IPS DF 4.7 (cell line): ENCODE measurements around the gene SLC39A11.
"Not testable (repeated sequence)": the region's sequence is repeated elsewhere in the genome, so short reads cannot be mapped to it uniquely, and the experiment has no call there.

Experiments used
- DNase-seq: peaks from one replicate; pipeline ENCODE4 v3.0.0-alpha.2; 2013; ENCODE audit warnings: low spot score; ENCODE audit errors: extremely low read depth

SLC39A11 gene

GRCh38 chr17:72950242-72950931, 142.1 kb downstream of the SLC39A11 start:
- DNase-seq = no peak

GRCh38 chr17:72948115-72948514, 144.4 kb downstream of the SLC39A11 start:
- no peak for DNase-seq

GRCh38 chr17:72947475-72947874, 145.0 kb downstream of the SLC39A11 start:
- DNase-seq = no peak

GRCh38 chr17:72946696-72947095, 145.8 kb downstream of the SLC39A11 start:
- no peak for DNase-seq

GRCh38 chr17:72946156-72946555, 146.3 kb downstream of the SLC39A11 start:
- no peak for DNase-seq

GRCh38 chr17:72945473-72945872, 147.0 kb downstream of the SLC39A11 start:
- DNase-seq = no peak

- DNase-seq = no peak
These were observed 148.4 kb downstream of the SLC39A11 start for GRCh38 chr17:72943826-72944689.

- no peak for DNase-seq
These were observed 149.9 kb downstream of the SLC39A11 start for GRCh38 chr17:72942579-72942978.

- no peak for DNase-seq
These were observed 152.0 kb downstream of the SLC39A11 start for GRCh38 chr17:72940496-72940895.

GRCh38 chr17:72938482-72938881, 154.0 kb downstream of the SLC39A11 start:
- DNase-seq = no peak

- DNase-seq = no peak
These were observed 154.8 kb downstream of the SLC39A11 start for GRCh38 chr17:72937707-72938106.

GRCh38 chr17:72937254-72937653, 155.2 kb downstream of the SLC39A11 start:
- not testable (repeated sequence) for DNase-seq

- DNase-seq = no peak
These were observed 156.5 kb downstream of the SLC39A11 start for GRCh38 chr17:72935984-72936383.

GRCh38 chr17:72934927-72935326, 157.6 kb downstream of the SLC39A11 start:
- DNase-seq = no peak

- no peak for DNase-seq
These were observed 160.9 kb downstream of the SLC39A11 start for GRCh38 chr17:72931635-72932034.

- no peak for DNase-seq
These were observed 161.3 kb downstream of the SLC39A11 start for GRCh38 chr17:72931163-72931562.

- no peak for DNase-seq
These were observed 162.5 kb downstream of the SLC39A11 start for GRCh38 chr17:72930031-72930430.

GRCh38 chr17:72928454-72929136, 163.9 kb downstream of the SLC39A11 start:
- no peak for DNase-seq

- no peak for DNase-seq
These were observed 164.7 kb downstream of the SLC39A11 start for GRCh38 chr17:72927760-72928159.

- DNase-seq = no peak
These were observed 165.3 kb downstream of the SLC39A11 start for GRCh38 chr17:72927146-72927545.

- DNase-seq = no peak
These were observed 166.3 kb downstream of the SLC39A11 start for GRCh38 chr17:72926171-72926570.

GRCh38 chr17:72924196-72924595, 168.3 kb downstream of the SLC39A11 start:
- no peak for DNase-seq
